DND-41 (cell line): Measurements from ENCODE around the gene CD300H.

Experiments
- CTCF ChIP-seq: IDR thresholded peaks from 2 replicates; pipeline ENCODE4 v1.5.1; 2012; ENCODE audit warnings: borderline replicate concordance, low read length, moderate library complexity, mild to moderate bottlenecking; ENCODE audit not compliant: poor library complexity, severe bottlenecking; ENCODE audit errors: extremely low read depth
- EZH2 ChIP-seq: IDR thresholded peaks from 3 replicates; pipeline ENCODE4 v1.6.1; 2012; ENCODE audit warnings: borderline replicate concordance, low read depth, mild to moderate bottlenecking, moderate library complexity, low read length, inconsistent platforms; ENCODE audit not compliant: severe bottlenecking

GRCh38 chr17:74574489-74575142, 7.3 kb upstream of the CD300H start:
- TF ChIP-seq CTCF = no peak
- TF ChIP-seq EZH2 = no peak
